ENCODE data around the gene RNPS1. TPM values are rescaled to one million over a fixed set of nuclear protein-coding genes. Genes with fewer than 3 reads are reported as not detected.
A peak's percentile ranks its signal among the peaks of the same experiment; 100 is the strongest.

RNPS1 gene
- total and polyA plus RNA-seq, 2 experiments from 2014 or later = 220 to 319 TPM

DNA sequence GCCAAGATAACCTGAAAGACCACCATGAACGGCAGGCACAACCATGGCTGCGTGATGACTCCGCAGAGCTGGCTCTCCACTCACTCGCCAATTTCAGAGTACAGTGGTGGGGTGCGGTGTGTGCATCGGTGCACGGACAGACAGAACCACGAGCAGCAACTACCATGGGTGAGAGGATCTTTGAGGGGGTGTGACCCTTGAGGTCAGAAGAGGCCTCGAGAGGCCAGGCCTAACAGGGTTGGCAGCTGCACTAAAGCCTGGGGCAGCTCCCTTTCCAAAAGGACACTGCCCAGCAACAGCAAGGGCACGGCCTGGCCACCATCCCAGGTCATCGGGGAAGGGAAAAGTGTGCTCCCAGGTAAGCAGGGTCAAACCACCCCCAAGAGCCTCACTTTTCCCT lies 14.6 kb downstream of the RNPS1 start:
- TF ChIP-seq, protein P1, sequence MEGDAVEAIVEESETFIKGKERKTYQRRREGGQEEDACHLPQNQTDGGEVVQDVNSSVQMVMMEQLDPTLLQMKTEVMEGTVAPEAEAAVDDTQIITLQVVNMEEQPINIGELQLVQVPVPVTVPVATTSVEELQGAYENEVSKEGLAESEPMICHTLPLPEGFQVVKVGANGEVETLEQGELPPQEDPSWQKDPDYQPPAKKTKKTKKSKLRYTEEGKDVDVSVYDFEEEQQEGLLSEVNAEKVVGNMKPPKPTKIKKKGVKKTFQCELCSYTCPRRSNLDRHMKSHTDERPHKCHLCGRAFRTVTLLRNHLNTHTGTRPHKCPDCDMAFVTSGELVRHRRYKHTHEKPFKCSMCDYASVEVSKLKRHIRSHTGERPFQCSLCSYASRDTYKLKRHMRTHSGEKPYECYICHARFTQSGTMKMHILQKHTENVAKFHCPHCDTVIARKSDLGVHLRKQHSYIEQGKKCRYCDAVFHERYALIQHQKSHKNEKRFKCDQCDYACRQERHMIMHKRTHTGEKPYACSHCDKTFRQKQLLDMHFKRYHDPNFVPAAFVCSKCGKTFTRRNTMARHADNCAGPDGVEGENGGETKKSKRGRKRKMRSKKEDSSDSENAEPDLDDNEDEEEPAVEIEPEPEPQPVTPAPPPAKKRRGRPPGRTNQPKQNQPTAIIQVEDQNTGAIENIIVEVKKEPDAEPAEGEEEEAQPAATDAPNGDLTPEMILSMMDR (IDR thresholded peaks at IDR 0.05; ENCODE audit: low read depth, low read length) = no peak
- Histone ChIP-seq H3K9me3 (ENCODE audit: low read depth) (no peaks in the 10 kb centered on the region), H3K27ac (no peak overlapping the region), H3K27me3 (no peaks in the 10 kb centered on the region), H3K4me3 (no peak overlapping the region), H3K4me1 (ENCODE audit: low read depth) (peaks cover 8% of the 10 kb centered on the region), H3K36me3 (peaks cover 49% of the 10 kb centered on the region)
- no peak for DNase-seq (ENCODE audit: low read depth in 1 of 2, low spot score in 1 of 2)

DNA sequence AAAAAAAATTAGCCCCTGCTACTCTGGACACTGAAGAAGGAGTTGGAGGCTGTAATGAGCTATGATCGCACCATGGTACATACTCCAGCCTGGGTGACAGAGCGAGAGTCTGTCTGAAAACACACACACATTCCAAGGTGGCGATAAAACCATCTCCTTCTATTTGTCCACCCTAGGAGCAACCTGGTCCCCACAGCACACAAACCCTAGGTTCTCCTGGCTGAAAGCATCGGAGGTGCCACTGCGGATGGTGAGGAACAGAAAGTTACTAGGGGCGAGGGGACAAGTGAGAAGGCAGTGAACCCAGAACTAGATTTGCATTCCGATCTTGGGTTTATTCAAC lies 15.1 kb downstream of the RNPS1 start:
- peaks cover 8% of the 10 kb centered on the region for H3K4me1 ChIP-seq (ENCODE audit: low read depth)
- no peaks in the 10 kb centered on the region for H3K27me3 ChIP-seq
- H3K27ac ChIP-seq = peak overlapping the region; percentile 94
- no peak overlapping the region for H3K4me3 ChIP-seq
- no peaks in the 10 kb centered on the region for H3K9me3 ChIP-seq (ENCODE audit: low read depth)
- DNase-seq (ENCODE audit: low read depth in 1 of 2, low spot score in 1 of 2) = no peak
- H3K36me3 ChIP-seq = peaks cover 44% of the 10 kb centered on the region
- TF ChIP-seq, protein P1 (IDR thresholded peaks at IDR 0.05; ENCODE audit: low read depth, low read length) = no peak

GRCh38 chr16:2251296-2252111 lies 16.4 kb downstream of the RNPS1 start, which contains the start of gene ECI1:
Gene ECI1 (minus strand): TSS chr16:2251587. CDS start chr16:2251566, 21 bp downstream.
- DNase-seq (ENCODE audit: low read depth in 1 of 2, low spot score in 1 of 2) = peak; percentile 97 to 98
- no peaks in the 10 kb centered on the region for H3K27me3 ChIP-seq
- TF ChIP-seq, protein P1 (IDR thresholded peaks at IDR 0.05; ENCODE audit: low read depth, low read length) = peak; percentile 57
- peaks cover 8% of the 10 kb centered on the region for H3K4me1 ChIP-seq (ENCODE audit: low read depth)
- H3K9me3 ChIP-seq (ENCODE audit: low read depth) = no peaks in the 10 kb centered on the region
- H3K27ac ChIP-seq = peak within 1 kb of the TSS; percentile 94
- peak within 1 kb of the TSS; percentile 88 for H3K4me3 ChIP-seq
- peaks cover 35% of the 10 kb centered on the region for H3K36me3 ChIP-seq

- H3K9me3 ChIP-seq (ENCODE audit: low read depth) = no peaks in the 10 kb centered on the region
- H3K4me3 ChIP-seq = peak overlapping the region; percentile 88
- peaks cover 8% of the 10 kb centered on the region for H3K4me1 ChIP-seq (ENCODE audit: low read depth)
- TF ChIP-seq, protein P1 (IDR thresholded peaks at IDR 0.05; ENCODE audit: low read depth, low read length) = no peak
- H3K27me3 ChIP-seq = no peaks in the 10 kb centered on the region
- peak in 1 of 2 donors; percentile 10 for DNase-seq (ENCODE audit: low read depth in 1 of 2, low spot score in 1 of 2)
- peak overlapping the region; percentile 94 for H3K27ac ChIP-seq
- peaks cover 30% of the 10 kb centered on the region for H3K36me3 ChIP-seq
Measured at GRCh38 chr16:2250652-2251295, 17.2 kb downstream of the RNPS1 start.

DNA sequence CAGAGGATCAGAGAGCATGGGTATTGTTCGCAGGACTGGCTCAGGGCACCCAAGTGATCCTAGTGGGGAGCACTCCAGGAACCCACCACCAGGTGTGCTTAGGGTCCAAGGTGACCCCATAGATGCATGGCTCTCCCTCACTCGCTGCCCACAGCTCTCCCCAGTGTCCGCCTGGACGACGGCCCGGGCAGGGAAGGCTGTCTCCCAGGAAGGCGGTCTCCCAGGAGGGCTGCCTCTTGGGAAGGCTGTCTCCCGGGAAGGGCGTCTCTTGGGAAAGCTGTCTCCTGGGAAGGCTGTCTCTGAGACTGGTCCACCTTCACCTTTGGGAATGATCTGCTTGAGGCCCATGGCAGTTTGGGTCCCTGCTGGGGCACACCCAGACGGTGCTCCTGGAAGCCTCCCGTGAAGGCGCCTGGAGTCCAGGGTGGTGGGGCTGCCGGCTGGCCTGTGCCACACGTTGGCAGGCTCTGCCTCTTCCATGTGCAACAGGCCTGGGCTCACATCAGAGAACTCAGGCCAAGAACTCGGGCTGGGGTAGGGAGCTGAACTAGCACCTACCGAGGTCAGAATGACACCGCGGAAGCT lies 21.5 kb downstream of the RNPS1 start:
- H3K4me1 ChIP-seq (ENCODE audit: low read depth) = no peaks in the 10 kb centered on the region
- H3K36me3 ChIP-seq = peaks cover 16% of the 10 kb centered on the region
- DNase-seq (ENCODE audit: low read depth in 1 of 2, low spot score in 1 of 2) = no peak
- no peaks in the 10 kb centered on the region for H3K9me3 ChIP-seq (ENCODE audit: low read depth)
- H3K27me3 ChIP-seq = no peaks in the 10 kb centered on the region
- TF ChIP-seq, protein P1 (IDR thresholded peaks at IDR 0.05; ENCODE audit: low read depth, low read length) = no peak
- no peak overlapping the region for H3K4me3 ChIP-seq
- H3K27ac ChIP-seq = no peak overlapping the region

Measured in cardiac muscle cell (in vitro differentiated cells and primary cell).